Measurements from ENCODE around the gene LRRC15.

DNA sequence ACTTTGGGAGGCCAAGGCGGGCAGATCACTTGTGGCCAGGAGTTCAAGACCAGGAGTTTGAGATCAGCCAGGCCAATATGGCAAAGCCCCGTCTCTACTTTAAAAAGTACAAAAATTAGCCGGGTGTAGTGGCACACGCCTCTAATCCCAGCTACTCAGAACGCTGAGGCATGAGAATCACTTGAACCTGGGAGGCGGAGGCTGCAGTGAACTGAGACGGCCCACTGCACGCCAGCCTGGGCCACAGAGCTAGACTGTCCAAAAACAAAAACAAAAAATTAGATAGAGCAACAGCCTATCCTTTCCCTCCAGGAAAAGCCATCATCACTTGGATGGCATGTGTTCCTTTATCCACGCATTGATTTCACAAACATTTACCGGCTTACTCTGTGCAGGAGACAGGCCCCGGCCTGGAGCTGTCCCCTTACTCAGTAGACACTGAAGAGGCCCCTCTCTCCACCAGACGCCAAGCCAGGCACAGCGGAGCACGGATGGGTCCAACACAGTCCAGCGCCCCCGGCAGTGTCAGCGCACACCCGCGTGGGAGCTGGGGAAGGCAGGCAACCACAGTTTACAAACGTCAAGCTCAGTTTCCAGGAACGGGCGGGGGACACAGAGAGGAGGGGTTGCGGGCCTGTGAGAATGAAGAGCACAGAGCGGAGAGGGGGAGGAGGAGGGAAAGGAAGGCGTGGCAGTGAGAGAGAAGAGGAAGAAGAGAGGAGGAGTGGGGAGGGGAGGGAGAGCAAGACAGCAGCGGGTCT is 26.4 kb upstream of the LRRC15 start:
- TF ChIP-seq, protein P1, sequence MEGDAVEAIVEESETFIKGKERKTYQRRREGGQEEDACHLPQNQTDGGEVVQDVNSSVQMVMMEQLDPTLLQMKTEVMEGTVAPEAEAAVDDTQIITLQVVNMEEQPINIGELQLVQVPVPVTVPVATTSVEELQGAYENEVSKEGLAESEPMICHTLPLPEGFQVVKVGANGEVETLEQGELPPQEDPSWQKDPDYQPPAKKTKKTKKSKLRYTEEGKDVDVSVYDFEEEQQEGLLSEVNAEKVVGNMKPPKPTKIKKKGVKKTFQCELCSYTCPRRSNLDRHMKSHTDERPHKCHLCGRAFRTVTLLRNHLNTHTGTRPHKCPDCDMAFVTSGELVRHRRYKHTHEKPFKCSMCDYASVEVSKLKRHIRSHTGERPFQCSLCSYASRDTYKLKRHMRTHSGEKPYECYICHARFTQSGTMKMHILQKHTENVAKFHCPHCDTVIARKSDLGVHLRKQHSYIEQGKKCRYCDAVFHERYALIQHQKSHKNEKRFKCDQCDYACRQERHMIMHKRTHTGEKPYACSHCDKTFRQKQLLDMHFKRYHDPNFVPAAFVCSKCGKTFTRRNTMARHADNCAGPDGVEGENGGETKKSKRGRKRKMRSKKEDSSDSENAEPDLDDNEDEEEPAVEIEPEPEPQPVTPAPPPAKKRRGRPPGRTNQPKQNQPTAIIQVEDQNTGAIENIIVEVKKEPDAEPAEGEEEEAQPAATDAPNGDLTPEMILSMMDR (conservative IDR thresholded peaks at IDR 0.05 in 1 of 2, IDR thresholded peaks at IDR 0.05 in 1 of 2; ENCODE audit: extremely low read depth in 1 of 2, insufficient read depth in 1 of 2, low read depth in 1 of 2, low read length in 2 of 2): no peak
- TF ChIP-seq EZH2 (IDR thresholded peaks at IDR 0.05; ENCODE audit: borderline replicate concordance, low read length): no peak
